ENCODE measurements around the gene CKS1B. TPM values are rescaled to one million over a fixed set of nuclear protein-coding genes. Genes with fewer than 3 reads are reported as not detected.
"Not testable (repeated sequence)": the region's sequence is repeated elsewhere in the genome, so short reads cannot be mapped to it uniquely, and the experiment has no call there.

The CKS1B gene
- total and polyA plus RNA-seq, 4 donors, result 32.4 to 57.9 (median 44.4) TPM

DNA sequence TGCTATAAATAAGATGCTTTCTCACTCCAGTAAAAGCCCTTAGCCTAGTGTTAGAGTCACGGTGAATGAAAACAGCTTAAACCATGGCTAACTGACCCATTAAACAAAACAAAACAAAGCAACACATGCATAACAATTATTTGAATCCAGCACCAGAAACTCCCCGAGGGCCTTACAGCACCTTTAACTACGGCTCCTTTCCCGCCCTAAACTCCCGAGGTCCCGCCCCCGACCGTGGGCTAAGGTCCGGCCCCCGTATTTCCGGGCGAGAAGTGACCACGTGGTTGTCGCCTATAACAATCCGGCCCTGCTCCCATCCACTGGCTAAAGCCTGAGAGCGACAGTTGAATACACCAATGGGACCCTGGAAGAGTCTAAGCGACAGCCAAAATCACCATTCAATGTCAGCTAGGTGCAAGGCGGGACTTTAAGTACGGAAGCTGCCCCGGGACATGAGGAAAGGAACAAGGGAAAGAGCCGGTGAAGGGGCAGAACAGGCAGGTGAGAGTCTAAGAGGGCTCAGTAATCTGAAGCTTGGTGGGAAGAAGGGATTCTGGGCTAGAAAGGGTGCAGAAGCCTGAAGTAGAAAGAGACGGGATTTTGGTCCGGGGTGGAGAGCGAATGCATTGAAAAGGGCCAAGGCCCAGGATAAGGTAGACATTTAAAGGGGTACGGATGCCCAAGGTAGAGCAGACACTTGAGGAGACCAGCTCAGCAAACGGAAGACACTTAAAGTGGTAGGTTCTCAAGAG, 8.6 kb downstream of the CKS1B start, which contains the start of gene FLAD1 (continued):
- TF ChIP-seq, protein P1, sequence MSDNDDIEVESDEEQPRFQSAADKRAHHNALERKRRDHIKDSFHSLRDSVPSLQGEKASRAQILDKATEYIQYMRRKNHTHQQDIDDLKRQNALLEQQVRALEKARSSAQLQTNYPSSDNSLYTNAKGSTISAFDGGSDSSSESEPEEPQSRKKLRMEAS (IDR thresholded peaks at IDR 0.05), result peak; percentile 88
- TF ChIP-seq SP1 (IDR thresholded peaks at IDR 0.05), result peak; percentile 99
- no peak for TF ChIP-seq FOXA2 (IDR thresholded peaks at IDR 0.05)
- TF ChIP-seq, protein P2, sequence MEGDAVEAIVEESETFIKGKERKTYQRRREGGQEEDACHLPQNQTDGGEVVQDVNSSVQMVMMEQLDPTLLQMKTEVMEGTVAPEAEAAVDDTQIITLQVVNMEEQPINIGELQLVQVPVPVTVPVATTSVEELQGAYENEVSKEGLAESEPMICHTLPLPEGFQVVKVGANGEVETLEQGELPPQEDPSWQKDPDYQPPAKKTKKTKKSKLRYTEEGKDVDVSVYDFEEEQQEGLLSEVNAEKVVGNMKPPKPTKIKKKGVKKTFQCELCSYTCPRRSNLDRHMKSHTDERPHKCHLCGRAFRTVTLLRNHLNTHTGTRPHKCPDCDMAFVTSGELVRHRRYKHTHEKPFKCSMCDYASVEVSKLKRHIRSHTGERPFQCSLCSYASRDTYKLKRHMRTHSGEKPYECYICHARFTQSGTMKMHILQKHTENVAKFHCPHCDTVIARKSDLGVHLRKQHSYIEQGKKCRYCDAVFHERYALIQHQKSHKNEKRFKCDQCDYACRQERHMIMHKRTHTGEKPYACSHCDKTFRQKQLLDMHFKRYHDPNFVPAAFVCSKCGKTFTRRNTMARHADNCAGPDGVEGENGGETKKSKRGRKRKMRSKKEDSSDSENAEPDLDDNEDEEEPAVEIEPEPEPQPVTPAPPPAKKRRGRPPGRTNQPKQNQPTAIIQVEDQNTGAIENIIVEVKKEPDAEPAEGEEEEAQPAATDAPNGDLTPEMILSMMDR (IDR thresholded peaks at IDR 0.05; ENCODE audit: low read depth, low read length, missing input control), result peak; percentile 1

DNA sequence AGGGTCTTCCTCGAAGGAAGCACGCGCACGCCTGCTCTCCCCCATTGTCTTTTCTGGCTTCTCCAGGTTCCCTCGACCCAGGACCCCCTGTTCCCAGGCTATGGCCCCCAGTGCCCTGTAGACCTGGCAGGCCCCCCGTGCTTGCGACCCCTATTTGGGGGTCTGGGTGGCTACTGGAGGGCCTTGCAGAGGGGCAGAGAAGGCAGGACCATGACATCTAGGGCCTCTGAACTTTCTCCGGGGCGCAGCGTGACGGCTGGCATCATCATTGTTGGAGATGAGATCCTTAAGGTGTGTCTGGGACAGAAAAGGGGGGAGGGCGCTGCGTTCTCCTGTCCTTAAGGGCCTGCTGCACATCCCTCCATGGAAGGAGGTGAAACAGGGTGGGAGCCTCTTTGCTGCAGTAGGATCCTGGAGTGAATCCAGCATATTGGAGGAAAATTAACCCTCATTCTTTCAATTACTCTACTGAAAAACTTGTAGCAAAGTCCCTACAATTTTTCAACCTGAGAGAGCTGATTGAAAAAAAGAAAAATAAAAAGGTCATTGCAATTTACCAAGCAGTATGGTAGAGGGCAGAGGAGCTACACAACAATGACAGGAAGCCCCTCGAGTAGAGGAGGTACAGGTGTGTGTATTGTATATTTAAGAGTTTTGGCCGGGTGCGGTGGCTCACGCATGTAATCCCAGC, 9.4 kb downstream of the CKS1B start:
- Histone ChIP-seq H3K27me3 (ENCODE audit: control insufficient read depth in 4 of 4, insufficient read depth in 4 of 4, low read length in 3 of 4) (no peaks in the 10 kb centered on the region), H3K27ac (ENCODE audit: low read depth in 1 of 2, low read length in 2 of 2) (peak overlapping the region in 1 of 2 donors; percentile 69), H3K4me3 (ENCODE audit: low read depth in 1 of 3, low read length in 3 of 3) (peak overlapping the region; percentile 87 to 97 (median 88)), H3K9me3 (ENCODE audit: control insufficient read depth in 4 of 4, low read length in 3 of 4) (no peaks in the 10 kb centered on the region), H3K4me1 (ENCODE audit: control insufficient read depth in 4 of 4, insufficient read depth in 4 of 4, low read length in 3 of 4) (peaks cover 8 to 29% (median 23%) of the 10 kb centered on the region in 4 donors), H3K9ac (ENCODE audit: low read depth in 1 of 2, low read length in 2 of 2) (peak overlapping the region; percentile 80 to 94), H3K36me3 (ENCODE audit: control insufficient read depth in 4 of 4, insufficient read depth in 3 of 4, low read depth in 1 of 4, low read length in 3 of 4) (peaks cover 0 to 10% (median 4%) of the 10 kb centered on the region in 4 donors)
- TF ChIP-seq, protein P3, sequence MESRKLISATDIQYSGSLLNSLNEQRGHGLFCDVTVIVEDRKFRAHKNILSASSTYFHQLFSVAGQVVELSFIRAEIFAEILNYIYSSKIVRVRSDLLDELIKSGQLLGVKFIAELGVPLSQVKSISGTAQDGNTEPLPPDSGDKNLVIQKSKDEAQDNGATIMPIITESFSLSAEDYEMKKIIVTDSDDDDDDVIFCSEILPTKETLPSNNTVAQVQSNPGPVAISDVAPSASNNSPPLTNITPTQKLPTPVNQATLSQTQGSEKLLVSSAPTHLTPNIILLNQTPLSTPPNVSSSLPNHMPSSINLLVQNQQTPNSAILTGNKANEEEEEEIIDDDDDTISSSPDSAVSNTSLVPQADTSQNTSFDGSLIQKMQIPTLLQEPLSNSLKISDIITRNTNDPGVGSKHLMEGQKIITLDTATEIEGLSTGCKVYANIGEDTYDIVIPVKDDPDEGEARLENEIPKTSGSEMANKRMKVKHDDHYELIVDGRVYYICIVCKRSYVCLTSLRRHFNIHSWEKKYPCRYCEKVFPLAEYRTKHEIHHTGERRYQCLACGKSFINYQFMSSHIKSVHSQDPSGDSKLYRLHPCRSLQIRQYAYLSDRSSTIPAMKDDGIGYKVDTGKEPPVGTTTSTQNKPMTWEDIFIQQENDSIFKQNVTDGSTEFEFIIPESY (IDR thresholded peaks at IDR 0.05), result no peak
- TF ChIP-seq HNF4A (conservative IDR thresholded peaks at IDR 0.05), result no peak
- TF ChIP-seq, protein P4, sequence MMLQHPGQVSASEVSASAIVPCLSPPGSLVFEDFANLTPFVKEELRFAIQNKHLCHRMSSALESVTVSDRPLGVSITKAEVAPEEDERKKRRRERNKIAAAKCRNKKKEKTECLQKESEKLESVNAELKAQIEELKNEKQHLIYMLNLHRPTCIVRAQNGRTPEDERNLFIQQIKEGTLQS (IDR thresholded peaks at IDR 0.05), result no peak
- no peak for TF ChIP-seq RAD21 (IDR thresholded peaks at IDR 0.05)
- no peak for TF ChIP-seq SP1 (IDR thresholded peaks at IDR 0.05)
- no peak for TF ChIP-seq GABPA (IDR thresholded peaks at IDR 0.05 in 1 of 2, conservative IDR thresholded peaks at IDR 0.05 in 1 of 2)
- no peak for TF ChIP-seq JUND (IDR thresholded peaks at IDR 0.05)
- TF ChIP-seq TAF1 (conservative IDR thresholded peaks at IDR 0.05), result no peak
- TF ChIP-seq, protein P1 (IDR thresholded peaks at IDR 0.05), result no peak
- no peak for TF ChIP-seq FOXA1 (IDR thresholded peaks at IDR 0.05)
- no peak for TF ChIP-seq FOXA2 (IDR thresholded peaks at IDR 0.05)
- no peak for TF ChIP-seq EGR1 (IDR thresholded peaks at IDR 0.05; ENCODE audit: low read depth in 2 of 2)
- TF ChIP-seq HNF4G (IDR thresholded peaks at IDR 0.05), result no peak
- TF ChIP-seq, protein P2 (IDR thresholded peaks at IDR 0.05; ENCODE audit: low read depth, low read length, missing input control), result no peak
- WGBS, result 21% methylated on average over 17 of the region's 17 CpGs
- no peak for DNase-seq (ENCODE audit: low spot score)

DNA sequence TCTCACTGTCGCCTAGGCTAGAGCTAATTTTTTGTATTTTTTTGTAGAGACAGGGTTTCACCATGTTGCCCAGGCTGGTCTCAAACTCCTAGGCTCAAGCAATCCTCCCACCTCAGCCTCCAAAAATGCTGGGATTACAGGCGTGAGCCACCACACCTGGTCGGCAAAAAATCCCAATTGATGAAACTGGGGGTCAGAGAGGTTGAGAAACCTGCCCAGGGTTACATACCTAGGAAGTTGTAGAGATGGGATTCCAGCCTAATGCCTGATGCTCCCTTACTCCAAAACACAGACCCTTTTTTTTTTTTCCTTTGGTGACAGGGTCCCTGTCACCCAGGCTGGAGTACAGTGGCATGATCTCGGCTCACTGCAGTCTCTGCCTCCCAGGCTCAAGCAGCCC, 12.3 kb downstream of the CKS1B start:
- H3K27me3 ChIP-seq (ENCODE audit: control insufficient read depth in 4 of 4, insufficient read depth in 4 of 4, low read length in 3 of 4); H3K4me3 ChIP-seq (ENCODE audit: low read depth in 1 of 3, low read length in 3 of 3); H3K9me3 ChIP-seq (ENCODE audit: control insufficient read depth in 4 of 4, low read length in 3 of 4); DNase-seq (ENCODE audit: low spot score); H3K9ac ChIP-seq (ENCODE audit: low read depth in 1 of 2, low read length in 2 of 2); H3K36me3 ChIP-seq (ENCODE audit: control insufficient read depth in 4 of 4, insufficient read depth in 3 of 4, low read depth in 1 of 4, low read length in 3 of 4); H3K27ac ChIP-seq (ENCODE audit: low read depth in 1 of 2, low read length in 2 of 2): not testable (repeated sequence)
- peaks cover 8 to 35% (median 24%) of the 10 kb centered on the region in 4 donors for H3K4me1 ChIP-seq (ENCODE audit: control insufficient read depth in 4 of 4, insufficient read depth in 4 of 4, low read length in 3 of 4)
- 92% methylated on average over 4 of the region's 4 CpGs for WGBS
